Upper lobe of left lung (tissue), 6 donors: ENCODE data around the gene CHRNA5. TPM values are rescaled to one million over a fixed set of nuclear protein-coding genes. Genes with fewer than 3 reads are reported as not detected.

ENCODE experiments used
- small RNA-seq, 4 donors: library from RNA; depleted of rRNA; stranded (forward); fragments of <200 nt; gene quantifications; one replicate each; pipeline ENCODE3, GENCODE V24; 2016
- total RNA-seq, 6 donors: library from RNA; depleted of rRNA in 4 of 6; stranded (reverse); fragments of >200 nt in 4 of 6; gene quantifications; one replicate each; pipeline versions ENCODE4 v1.1.0 to v1.2.1, GENCODE V29; 2016 to 2021
- donor health status: DM: no; HTN: no; CAD: no; lungs with moderate emphysema.
- donor health status: DM: no; HTN: yes; CAD: no; lungs with severe emphysema.

The CHRNA5 gene
- total RNA-seq, 6 donors from 2014 or later = 0.29 to 1.5 (median 0.38) TPM; not detected in 2

Small RNA genes lying within 50 kb of the gene (small RNA-seq; reads per million reads assigned to genes)
- gene AC067863.2 = 0 reads per million in 4 donors

Other genes with a start within 250 kb of the CHRNA5 start
- gene CRABP1, start 225.2 kb upstream of the CHRNA5 start, total RNA-seq = under 1 TPM in 2 of 6 donors, not detected in 4; 0.44 to 0.57 TPM
- gene IREB2, start 127.3 kb upstream of the CHRNA5 start, total RNA-seq = 10 to 100 TPM; 26.8 to 51.3 (median 40.8) TPM
- gene HYKK, start 57.9 kb upstream of the CHRNA5 start, total RNA-seq = 1 to 10 TPM; 2.8 to 6.3 (median 3.2) TPM
- gene PSMA4, start 25.1 kb upstream of the CHRNA5 start, total RNA-seq = 100 to 1,000 TPM in 4 of 6 donors, 10 to 100 TPM in 2; 48.2 to 176 (median 120) TPM
- gene CHRNA3, start 55.5 kb downstream of the CHRNA5 start, total RNA-seq = under 1 TPM in 5 of 6 donors, not detected in 1; 0.13 to 0.49 (median 0.22) TPM
- not detected for gene CHRNB4, start 75.7 kb downstream of the CHRNA5 start, total RNA-seq
- gene ADAMTS7, start 245.9 kb downstream of the CHRNA5 start, total RNA-seq = 10 to 100 TPM in 1 of 6 donors, 1 to 10 TPM in 5; 1.8 to 10.2 (median 5.1) TPM